H1 (cell line): Measurements from ENCODE around the gene ACER3. TPM values are rescaled to one million over a fixed set of nuclear protein-coding genes. Genes with fewer than 3 reads are reported as not detected.

ENCODE experiments used
- ASH2L ChIP-seq: fragments of 200-600, 300-600 bp; sonication (generic); IDR thresholded peaks from one replicate; pipeline ENCODE4 v1.7.1; 2017; ENCODE audit warnings: low read length
- CBX5 ChIP-seq: fragments of 300-800, 300-1000 bp; sonication (generic); IDR thresholded peaks from 2 replicates; pipeline ENCODE4 v1.7.1; 2016; ENCODE audit warnings: antibody characterized with exemption, low read length, low read depth
- HDAC2 ChIP-seq, 2 experiments: fragments of 300-600 bp in 1 of 2; sonication (generic) in 1 of 2; IDR thresholded peaks; 2 replicates each; pipeline ENCODE4 v1.6.1; 2011 to 2012; ENCODE audit warnings: low read depth in 2 of 2, low read length in 2 of 2, mild to moderate bottlenecking in 2 of 2, moderate library complexity in 2 of 2, borderline replicate concordance in 1 of 2, inconsistent platforms in 1 of 2
- HDAC6 ChIP-seq: IDR thresholded peaks from one replicate; pipeline ENCODE4 v1.7.1; 2012; ENCODE audit warnings: low read depth, mild to moderate bottlenecking, inconsistent platforms, low read length, moderate library complexity
- RXRA ChIP-seq: IDR thresholded peaks from 2 replicates; pipeline ENCODE4 v1.6.1; 2011; ENCODE audit warnings: low read depth, mild to moderate bottlenecking, low read length, moderate library complexity; ENCODE audit not compliant: insufficient read depth
- SP4 ChIP-seq: IDR thresholded peaks from 2 replicates; pipeline ENCODE4 v1.6.1; 2012; ENCODE audit warnings: low read length, inconsistent platforms
- polyA plus RNA-seq, 7 experiments: library from polyadenylated mRNA; depleted of rRNA in 3 of 7; stranded (reverse) in 5 of 7; unstranded in 2 of 7; fragments of >200 nt in 5 of 7; fragments of 200-250 nt in 2 of 7; gene quantifications; 1 replicate in 5 of 7; 2 replicates in 1 of 7; 4 replicates in 1 of 7; pipeline versions ENCODE4 v1.2.1 to v1.2.3, GENCODE V29; 2011 to 2013; ENCODE audit warnings: missing spikeins in 2 of 7, mixed read lengths in 2 of 7
- total RNA-seq: library from RNA; stranded (reverse); fragmentation: NEBNext Ultra II Directional; extraction: Animal tissue kit (Norgen Biotek cat#: 25700); gene quantifications from 2 replicates; pipeline ENCODE4 v1.2.1, GENCODE V29; 2021

ACER3 gene
- total and polyA plus RNA-seq, 2 of the 8 experiments (the other 6 are each of a cell fraction or from before 2014, with no cell fraction given): 5.7 to 16.2 TPM

- TF ChIP-seq HDAC6: no peak
- no peak for TF ChIP-seq CBX5
- TF ChIP-seq HDAC2 (IDR thresholded peaks at IDR 0.05; ENCODE audit: borderline replicate concordance in 1 of 2, low read depth in 2 of 2, low read length in 2 of 2): no peak
- no peak for TF ChIP-seq RXRA
- no peak for TF ChIP-seq ASH2L
- no peak for TF ChIP-seq SP4
Measured at GRCh38 chr11:76947800-76948199, 87.1 kb downstream of the ACER3 start (continued).
